BE2C (cell line): Measurements from ENCODE around the gene ATP6V0A1.

Experiments
- DNase-seq: peaks from one replicate; pipeline ENCODE4 v3.0.0-alpha.2; 2020
- H3K27me3 ChIP-seq: fragments of 250-450 bp; sonication (Bioruptor Pico); 2 replicates; pipeline ENCODE4 v1.5.1; 2020; ENCODE audit warnings: mild to moderate bottlenecking
- H3K36me3 ChIP-seq: fragments of 250-450 bp; sonication (Bioruptor Pico); 2 replicates; pipeline ENCODE4 v1.5.1; 2020; ENCODE audit warnings: mild to moderate bottlenecking
- H3K4me1 ChIP-seq: fragments of 250-450 bp; sonication (Bioruptor Pico); 2 replicates; pipeline ENCODE4 v1.5.1; 2020
- H3K4me3 ChIP-seq: 2 replicates; pipeline ENCODE4 v1.5.1; 2011; ENCODE audit warnings: low read depth, low read length
- H3K9me3 ChIP-seq: fragments of 250-450 bp; sonication (Bioruptor Pico); 2 replicates; pipeline ENCODE4 v1.5.1; 2020
- TF ChIP-seq, protein P1 (sequence below): IDR thresholded peaks from 2 replicates; pipeline ENCODE4 v1.5.1; 2012; ENCODE audit warnings: mild to moderate bottlenecking, low read depth, low read length

Gene ATP6V0A1

DNA sequence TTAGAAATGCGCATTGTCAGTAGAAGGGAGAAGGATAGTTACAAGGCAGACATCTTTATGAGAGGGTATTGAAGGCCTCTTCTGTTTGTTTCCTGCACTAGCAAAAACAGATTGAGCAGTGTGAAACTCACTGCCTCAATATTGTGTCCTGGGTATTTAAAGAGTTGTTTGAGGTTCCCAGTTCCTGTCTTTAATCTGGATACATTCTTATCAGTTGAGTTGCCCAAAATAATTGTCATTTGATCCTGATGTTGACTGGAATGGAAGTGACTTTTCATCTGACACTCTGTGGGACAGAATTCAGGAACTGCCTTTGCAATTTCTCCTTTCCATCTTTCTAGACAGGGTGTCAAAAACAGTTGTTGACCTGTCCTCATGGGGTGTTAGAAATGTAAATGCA, 1.7 kb downstream of the ATP6V0A1 start:
- peak overlapping the region; percentile 80 for H3K4me3 ChIP-seq
- H3K36me3 ChIP-seq: peaks cover 32% of the 10 kb centered on the region
- DNase-seq: no peak
- no peaks in the 10 kb centered on the region for H3K27me3 ChIP-seq
- H3K9me3 ChIP-seq: no peaks in the 10 kb centered on the region
- no peaks in the 10 kb centered on the region; the same call in 1 of the 2 replicates for H3K4me1 ChIP-seq
- TF ChIP-seq, protein P1, sequence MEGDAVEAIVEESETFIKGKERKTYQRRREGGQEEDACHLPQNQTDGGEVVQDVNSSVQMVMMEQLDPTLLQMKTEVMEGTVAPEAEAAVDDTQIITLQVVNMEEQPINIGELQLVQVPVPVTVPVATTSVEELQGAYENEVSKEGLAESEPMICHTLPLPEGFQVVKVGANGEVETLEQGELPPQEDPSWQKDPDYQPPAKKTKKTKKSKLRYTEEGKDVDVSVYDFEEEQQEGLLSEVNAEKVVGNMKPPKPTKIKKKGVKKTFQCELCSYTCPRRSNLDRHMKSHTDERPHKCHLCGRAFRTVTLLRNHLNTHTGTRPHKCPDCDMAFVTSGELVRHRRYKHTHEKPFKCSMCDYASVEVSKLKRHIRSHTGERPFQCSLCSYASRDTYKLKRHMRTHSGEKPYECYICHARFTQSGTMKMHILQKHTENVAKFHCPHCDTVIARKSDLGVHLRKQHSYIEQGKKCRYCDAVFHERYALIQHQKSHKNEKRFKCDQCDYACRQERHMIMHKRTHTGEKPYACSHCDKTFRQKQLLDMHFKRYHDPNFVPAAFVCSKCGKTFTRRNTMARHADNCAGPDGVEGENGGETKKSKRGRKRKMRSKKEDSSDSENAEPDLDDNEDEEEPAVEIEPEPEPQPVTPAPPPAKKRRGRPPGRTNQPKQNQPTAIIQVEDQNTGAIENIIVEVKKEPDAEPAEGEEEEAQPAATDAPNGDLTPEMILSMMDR: no peak

DNA sequence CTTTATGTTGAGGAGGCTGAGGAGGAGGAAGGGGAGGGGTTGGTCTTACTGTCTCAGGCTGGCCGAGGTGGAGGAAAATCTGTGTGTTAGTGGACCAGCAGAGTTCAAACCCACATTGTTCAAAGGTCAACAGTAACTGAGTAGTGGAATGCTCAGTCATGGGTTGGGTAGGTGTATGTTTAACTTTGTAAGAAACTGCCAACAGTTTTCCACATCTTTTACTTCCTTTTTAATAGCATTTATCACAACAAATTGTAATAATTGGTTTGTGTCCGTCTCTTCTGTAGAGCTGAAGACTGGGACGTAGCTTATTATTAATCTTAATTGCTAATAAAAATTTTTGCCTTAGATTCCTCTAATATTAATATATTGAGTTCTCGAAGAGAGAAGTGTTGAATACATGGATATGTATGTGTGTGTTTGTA, 5.3 kb downstream of the ATP6V0A1 start:
- H3K27me3 ChIP-seq: no peaks in the 10 kb centered on the region

GRCh38 chr17:42467889-42468288, 9.2 kb downstream of the ATP6V0A1 start:
- H3K4me3 ChIP-seq: no peak overlapping the region
- DNase-seq: no peak
- no peaks in the 10 kb centered on the region for H3K9me3 ChIP-seq
- TF ChIP-seq, protein P1: no peak
- no peaks in the 10 kb centered on the region for H3K4me1 ChIP-seq
- H3K27me3 ChIP-seq: no peaks in the 10 kb centered on the region
- H3K36me3 ChIP-seq: peaks cover 78% of the 10 kb centered on the region

More for the DNA sequence above, 5.3 kb downstream of the ATP6V0A1 start:
- no peak for DNase-seq
- no peak overlapping the region for H3K4me3 ChIP-seq
- H3K36me3 ChIP-seq: peaks cover 64% of the 10 kb centered on the region
- H3K4me1 ChIP-seq: no peaks in the 10 kb centered on the region; the same call in 1 of the 2 replicates
- no peaks in the 10 kb centered on the region for H3K9me3 ChIP-seq
- TF ChIP-seq, protein P1: no peak

DNA sequence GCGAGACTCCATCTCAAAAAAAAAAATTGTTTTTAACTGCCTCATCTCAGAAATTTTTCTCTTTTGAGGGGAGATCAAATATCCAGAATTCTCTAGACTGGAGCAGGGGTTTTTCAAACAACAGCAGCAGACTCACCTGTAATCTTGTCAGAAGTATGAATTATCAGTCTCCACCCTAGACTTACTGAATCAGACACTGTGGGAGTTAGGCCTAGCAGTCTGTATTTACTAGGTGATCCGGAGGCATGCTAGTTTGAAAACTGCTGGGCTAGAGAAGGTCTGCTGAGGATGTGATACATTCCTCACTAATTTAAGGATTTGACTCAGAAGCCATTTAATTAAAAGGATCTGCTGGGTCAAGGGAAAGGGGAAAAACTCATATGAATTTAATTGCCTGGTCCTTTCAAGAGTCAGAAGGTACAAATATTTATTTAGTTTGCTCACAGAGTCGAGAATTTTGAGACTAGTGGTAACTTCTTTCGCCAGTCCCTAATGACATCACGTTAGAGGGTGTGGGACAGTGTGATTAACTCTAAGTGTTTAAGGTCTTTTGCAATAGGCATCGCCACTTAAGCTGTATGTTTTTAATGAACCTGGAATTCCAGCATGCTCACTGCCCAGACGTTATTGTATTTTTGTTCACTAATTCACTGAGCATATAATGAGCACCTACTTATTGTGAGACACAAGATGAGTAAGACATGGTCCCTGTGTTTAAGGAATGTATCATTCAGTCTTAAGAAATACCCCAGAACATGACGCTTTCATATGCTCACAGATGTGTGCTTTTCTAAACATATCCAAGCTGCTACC, 14.2 kb downstream of the ATP6V0A1 start:
- no peak for DNase-seq
- Histone ChIP-seq H3K4me1 (no peaks in the 10 kb centered on the region), H3K4me3 (no peak overlapping the region), H3K9me3 (no peaks in the 10 kb centered on the region), H3K27me3 (no peaks in the 10 kb centered on the region), H3K36me3 (peaks cover 84% of the 10 kb centered on the region)
- TF ChIP-seq, protein P1: no peak

- no peak for DNase-seq
- H3K4me3 ChIP-seq: no peak overlapping the region
- H3K36me3 ChIP-seq: peaks cover 83% of the 10 kb centered on the region
- TF ChIP-seq, protein P1: no peak
- H3K9me3 ChIP-seq: no peaks in the 10 kb centered on the region
- H3K27me3 ChIP-seq: no peaks in the 10 kb centered on the region
- no peaks in the 10 kb centered on the region for H3K4me1 ChIP-seq
These were observed 15.6 kb downstream of the ATP6V0A1 start for GRCh38 chr17:42474276-42474675.

GRCh38 chr17:42475121-42475520, 16.4 kb downstream of the ATP6V0A1 start:
- Histone ChIP-seq H3K4me3 (no peak overlapping the region), H3K36me3 (peaks cover 83% of the 10 kb centered on the region), H3K4me1 (no peaks in the 10 kb centered on the region), H3K27me3 (no peaks in the 10 kb centered on the region), H3K9me3 (no peaks in the 10 kb centered on the region)
- DNase-seq: no peak
- TF ChIP-seq, protein P1: no peak
